GM12874 (cell line): ENCODE data around the gene NXPH1.

Source experiments
- CTCF ChIP-seq: IDR thresholded peaks from 2 replicates; pipeline ENCODE4 v1.5.1; 2011; ENCODE audit warnings: low read depth, mild to moderate bottlenecking, control low read depth, low read length, moderate library complexity; ENCODE audit not compliant: insufficient read depth

The NXPH1 gene

GRCh38 chr7:8625612-8626011 lies 192.2 kb downstream of the NXPH1 start:
- TF ChIP-seq CTCF = no peak

DNA sequence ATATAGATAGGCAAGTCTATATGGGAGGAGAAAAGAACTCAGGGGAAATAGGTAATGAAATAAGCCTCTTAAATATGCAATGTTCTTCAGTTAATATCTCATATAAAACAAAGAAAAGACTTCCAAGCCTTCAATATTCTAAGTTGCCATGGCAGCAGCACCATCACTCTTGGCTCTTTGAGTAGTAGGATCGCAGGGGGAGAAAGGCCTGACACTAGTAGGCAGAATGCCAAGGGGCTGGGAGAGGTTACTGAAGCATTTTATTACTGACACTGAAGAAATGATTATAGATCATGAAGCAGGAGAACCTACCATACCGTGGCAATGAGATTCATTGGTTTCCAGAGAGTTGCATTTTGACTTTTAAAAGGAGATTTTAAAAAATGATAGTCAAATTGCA lies 193.9 kb downstream of the NXPH1 start:
- no peak for TF ChIP-seq CTCF

GRCh38 chr7:8628656-8629055 lies 195.2 kb downstream of the NXPH1 start:
- no peak for TF ChIP-seq CTCF

- no peak for TF ChIP-seq CTCF
Observed at GRCh38 chr7:8629504-8629903, 196.1 kb downstream of the NXPH1 start.

GRCh38 chr7:8637322-8637721 lies 203.9 kb downstream of the NXPH1 start:
- no peak for TF ChIP-seq CTCF

DNA sequence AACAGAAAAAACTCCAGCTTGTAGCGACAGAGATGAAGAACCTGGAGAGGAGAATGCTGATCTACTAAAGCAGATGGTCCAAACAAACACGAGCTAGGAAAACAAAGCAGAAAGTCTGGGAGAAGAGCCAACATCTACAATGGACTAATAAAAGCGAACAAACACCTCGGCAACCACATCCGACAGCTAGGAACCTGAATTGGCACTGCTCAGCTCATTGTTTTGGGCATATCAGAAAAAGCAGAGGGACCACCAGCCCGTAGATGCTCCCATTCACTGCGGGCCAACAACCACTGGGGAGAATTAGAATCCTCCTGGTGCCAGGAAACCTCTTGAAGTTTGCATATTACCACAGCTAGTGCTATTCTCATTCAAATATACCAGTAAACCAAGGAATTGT lies 204.7 kb downstream of the NXPH1 start:
- no peak for TF ChIP-seq CTCF

GRCh38 chr7:8639668-8640067 lies 206.3 kb downstream of the NXPH1 start:
- TF ChIP-seq CTCF = no peak

GRCh38 chr7:8640671-8641070 lies 207.3 kb downstream of the NXPH1 start:
- no peak for TF ChIP-seq CTCF
